Uterus (tissue), 2 donors: ENCODE measurements around the gene KRTAP3-1.

Experiments used
- POLR2A ChIP-seq, 2 donors: fragments of 450-650 bp; IDR thresholded peaks; one replicate each; pipeline ENCODE4 v1.6.1; 2016; ENCODE audit warnings: antibody characterized with exemption in 2 of 2, mild to moderate bottlenecking in 1 of 2, moderate library complexity in 1 of 2
- TF ChIP-seq, protein P1 (sequence below), 4 experiments: fragments of 200-600 bp in 2 of 4; fragments of 450-650 bp in 2 of 4; sonication (generic) in 2 of 4; IDR thresholded peaks; one replicate each; pipeline ENCODE4 v1.5.1; 2016 to 2019; ENCODE audit warnings: antibody characterized with exemption in 4 of 4, mild to moderate bottlenecking in 2 of 4, moderate library complexity in 1 of 4

GRCh38 chr17:41020336-41020735 lies 11.4 kb upstream of the KRTAP3-1 start:
- no peak for TF ChIP-seq POLR2A (IDR thresholded peaks at IDR 0.05)
- TF ChIP-seq, protein P1, sequence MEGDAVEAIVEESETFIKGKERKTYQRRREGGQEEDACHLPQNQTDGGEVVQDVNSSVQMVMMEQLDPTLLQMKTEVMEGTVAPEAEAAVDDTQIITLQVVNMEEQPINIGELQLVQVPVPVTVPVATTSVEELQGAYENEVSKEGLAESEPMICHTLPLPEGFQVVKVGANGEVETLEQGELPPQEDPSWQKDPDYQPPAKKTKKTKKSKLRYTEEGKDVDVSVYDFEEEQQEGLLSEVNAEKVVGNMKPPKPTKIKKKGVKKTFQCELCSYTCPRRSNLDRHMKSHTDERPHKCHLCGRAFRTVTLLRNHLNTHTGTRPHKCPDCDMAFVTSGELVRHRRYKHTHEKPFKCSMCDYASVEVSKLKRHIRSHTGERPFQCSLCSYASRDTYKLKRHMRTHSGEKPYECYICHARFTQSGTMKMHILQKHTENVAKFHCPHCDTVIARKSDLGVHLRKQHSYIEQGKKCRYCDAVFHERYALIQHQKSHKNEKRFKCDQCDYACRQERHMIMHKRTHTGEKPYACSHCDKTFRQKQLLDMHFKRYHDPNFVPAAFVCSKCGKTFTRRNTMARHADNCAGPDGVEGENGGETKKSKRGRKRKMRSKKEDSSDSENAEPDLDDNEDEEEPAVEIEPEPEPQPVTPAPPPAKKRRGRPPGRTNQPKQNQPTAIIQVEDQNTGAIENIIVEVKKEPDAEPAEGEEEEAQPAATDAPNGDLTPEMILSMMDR (IDR thresholded peaks at IDR 0.05) = no peak
